Heart right ventricle (tissue), 16 donors: Measurements from ENCODE around the gene RHBG. TPM values are rescaled to one million over a fixed set of nuclear protein-coding genes. Genes with fewer than 3 reads are reported as not detected.

Source experiments
- ATAC-seq, 8 donors: fragments of 200-7000 bp; cut with Tn5 transposase; one replicate each; pipeline ENCODE4 v1.9.1; 2020; ENCODE audit warnings: mild to moderate bottlenecking in 8 of 8, moderate library complexity in 8 of 8, moderate number of reproducible peaks in 1 of 8
- DNase-seq, 2 donors: peaks; one replicate each; pipeline ENCODE4 v3.0.0-alpha.2; 2020
- H3K27ac ChIP-seq, 10 donors: fragments of 200-600 bp; sonication (generic) in 2 of 10; one replicate each; pipeline versions ENCODE4 v1.5.0 to v1.8.0; 2020 to 2022; ENCODE audit warnings: mild to moderate bottlenecking in 3 of 10
- H3K27me3 ChIP-seq, 7 donors: fragments of 200-600 bp; one replicate each; pipeline ENCODE4 v1.8.0; 2021 to 2022; ENCODE audit warnings: mild to moderate bottlenecking in 2 of 7
- H3K36me3 ChIP-seq, 9 donors: fragments of 200-600 bp; sonication (generic) in 1 of 9; one replicate each; pipeline versions ENCODE4 v1.5.0 to v1.8.0; 2020 to 2022; ENCODE audit warnings: mild to moderate bottlenecking in 2 of 9
- H3K4me1 ChIP-seq, 9 donors: fragments of 200-600 bp; sonication (generic) in 1 of 9; one replicate each; pipeline versions ENCODE4 v1.5.0 to v1.8.0; 2020 to 2022; ENCODE audit warnings: mild to moderate bottlenecking in 4 of 9
- H3K4me3 ChIP-seq, 10 donors: fragments of 200-600 bp; sonication (generic) in 2 of 10; one replicate each; pipeline versions ENCODE4 v1.5.0 to v1.8.0; 2020 to 2022; ENCODE audit warnings: mild to moderate bottlenecking in 7 of 10, moderate library complexity in 2 of 10
- H3K9me3 ChIP-seq, 11 donors: fragments of 200-600 bp in 10 of 11; sonication (generic) in 2 of 11; one replicate each; pipeline versions ENCODE4 v1.5.0 to v1.8.0; 2013 to 2022; ENCODE audit warnings: mild to moderate bottlenecking in 2 of 11, control low read depth in 1 of 11, moderate library complexity in 1 of 11
- CTCF ChIP-seq, 9 donors: fragments of 200-600 bp; sonication (generic) in 2 of 9; IDR thresholded peaks; one replicate each; pipeline versions ENCODE4 v1.5.0 to v1.8.0; 2021 to 2022; ENCODE audit warnings: antibody characterized with exemption in 9 of 9, mild to moderate bottlenecking in 5 of 9, moderate library complexity in 1 of 9
- WGBS, 2 donors: extraction: QIAGEN DNeasy Blood & Tissue Kit; methylation state at CpG; one replicate each; pipeline ENCODE4 v1.1.7; 2013; ENCODE audit warnings: inconsistent platforms in 1 of 2; 5-methylcytosine and 5-hydroxymethylcytosine counted together
- intact Hi-C, 10 donors: fragments of 100-400 bp; cut with DNase I; formaldehyde crosslinking; loops; one replicate each; pipeline versions ENCODE4 v1.11.1 to v1.14.2; 2022
- polyA plus RNA-seq, 2 donors: library from polyadenylated mRNA; stranded (reverse); fragments of 200-250 nt; gene quantifications; one replicate each; pipeline ENCODE4 v1.2.3, GENCODE V29; 2013
- total RNA-seq, 10 donors: library from RNA; stranded (reverse); fragmentation: NEBNext Ultra II Directional in 3 of 10; extraction: Animal tissue kit (Norgen Biotek cat#: 25700) in 3 of 10; gene quantifications; one replicate each; pipeline versions ENCODE4 v1.2.1 to v1.2.4, GENCODE V29; 2021 to 2023
- donor health status: Arrhythmogenic right ventricular cardiomyopathy.
- donor health status: ischemic (EF 13 %, LVEDD 7.1; RV severe dilation, severe dysfunction).
- donor health status: healthy with polysubstance abuse.
- donor health status: DM: no; HTN: yes; CAD: no.
- donor health status: DM: no; HTN: no; CAD: no.
- donor health status: ischemic (EF 25% LVEDD 6.9; RV normal size, moderate dysfunction).
- donor health status: ischemic (EF 25% LVEDD 5.7; RV mildly dilated, moderate dysfunction).
- donor health status: healthy.
- donor health status: DM: yes; HTN: yes; CAD: no.
- donor health status: Ischemic cardiomyopathy.
- donor health status: ischemic (EF 35%, LVEDD 5.7; RV mildly dilated, moderate dysfunction).
- donor health status: nonischemic (EF 11% LVEDD 7.7; RV severe dilation, severe dysfunction).
- donor health status: DM: yes; HTN: yes; CAD: no.
- donor health status: PGD.
- donor health status: ischemic (EF 29% LVEDD 5.4; RV normal size, mild dysfunction).
- donor health status: nonischemic (EF 23%, LVEDD 6.1; RV moderate dilation, normal function).

RHBG gene
- total and polyA plus RNA-seq, 12 donors = not detected

GRCh38 chr1:156385534-156386031, 16.6 kb downstream of the RHBG start:
- DNase-seq (peak; percentile 45 to 54), ATAC-seq (peak in 7 of 8 donors; percentile 40 to 69 (median 56))
- Histone ChIP-seq H3K27ac (no peak overlapping the region), H3K9me3 (no peaks in the 10 kb centered on the region), H3K36me3 (no peaks in the 10 kb centered on the region), H3K27me3 (peaks cover 0 to 50% (median 48%) of the 10 kb centered on the region in 7 donors), H3K4me3 (no peak overlapping the region), H3K4me1 (peaks cover 0 to 9% (median 0%) of the 10 kb centered on the region in 9 donors)
- TF ChIP-seq CTCF (IDR thresholded peaks at IDR 0.05) = peak; percentile 73 to 88 (median 84)
- intact Hi-C loops = loop anchor here (1.0 to 10.0 kb wide), 10 partner anchors 47 to 272 kb away; partner anchors contain the start of gene GPATCH4 (in 3 of the 10)
- WGBS, 2 donors = 13 to 15% methylated on average over 9 of the region's 9 CpGs

DNA sequence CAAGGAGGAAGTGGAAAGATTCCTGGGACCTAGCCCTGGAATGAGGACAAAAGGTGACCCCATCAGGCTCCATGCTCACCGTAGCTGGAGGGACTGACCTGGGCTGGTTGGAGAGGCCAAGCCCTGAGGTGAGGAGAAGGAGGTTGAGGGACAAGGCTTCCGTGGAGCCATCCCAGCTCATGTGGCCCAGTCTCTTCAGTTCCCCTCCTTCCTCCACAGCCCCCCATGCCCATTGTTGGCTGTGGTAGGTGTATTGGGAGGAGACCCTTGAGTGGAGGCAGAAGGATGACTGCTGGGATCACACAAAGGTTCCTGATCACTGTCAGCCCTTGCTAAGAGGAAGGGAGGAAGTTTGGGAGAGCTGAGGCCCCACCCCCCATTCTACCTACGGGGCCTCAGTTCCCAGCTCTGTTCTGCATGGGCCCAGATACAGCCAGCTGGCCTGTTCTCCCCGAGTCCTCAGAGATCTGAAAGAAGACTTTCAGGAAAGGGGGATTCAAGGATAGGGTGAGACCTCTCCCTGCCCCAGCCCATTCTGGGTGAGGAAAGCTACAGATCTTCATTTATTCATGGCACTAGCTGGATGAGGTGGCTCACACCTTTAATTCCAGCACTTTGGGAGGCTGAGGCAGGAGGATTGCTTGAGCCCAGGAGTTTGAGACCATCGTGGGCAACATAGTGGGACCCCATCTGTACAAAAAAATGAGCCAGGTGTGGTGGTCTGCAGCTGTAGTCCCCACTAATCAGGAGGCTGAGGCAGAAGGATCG, 17.3 kb downstream of the RHBG start:
- Histone ChIP-seq H3K4me1 (peaks cover 0 to 9% (median 0%) of the 10 kb centered on the region in 9 donors), H3K4me3 (no peak overlapping the region), H3K27me3 (peaks cover 0 to 57% (median 55%) of the 10 kb centered on the region in 7 donors), H3K27ac (no peak overlapping the region), H3K9me3 (no peaks in the 10 kb centered on the region), H3K36me3 (no peaks in the 10 kb centered on the region)
- DNase-seq = no peak
- 83 to 85% methylated on average over 6 of the region's 6 CpGs for WGBS, 2 donors
- no peak for ATAC-seq
- intact Hi-C loops = loop anchor here in 7 of 10 donors (1.0 to 10.0 kb wide), 8 partner anchors 46 to 271 kb away; partner anchors contain the start of gene GPATCH4 (in 3 of the 7)
- no peak for TF ChIP-seq CTCF (IDR thresholded peaks at IDR 0.05)

GRCh38 chr1:156386949-156387869, 18.2 kb downstream of the RHBG start:
- 95 to 96% methylated on average over 8 of the region's 8 CpGs for WGBS, 2 donors
- peaks cover 0 to 65% (median 62%) of the 10 kb centered on the region in 7 donors for H3K27me3 ChIP-seq
- H3K4me3 ChIP-seq = no peak overlapping the region
- TF ChIP-seq CTCF (IDR thresholded peaks at IDR 0.05) = no peak
- intact Hi-C loops = loop anchor here in 7 of 10 donors (1.0 to 10.0 kb wide), 8 partner anchors 45 to 270 kb away; partner anchors contain the start of gene GPATCH4 (in 3 of the 7)
- no peak overlapping the region for H3K27ac ChIP-seq
- H3K9me3 ChIP-seq = no peaks in the 10 kb centered on the region
- ATAC-seq (no peak), DNase-seq (no peak)
- no peaks in the 10 kb centered on the region for H3K36me3 ChIP-seq
- H3K4me1 ChIP-seq = peaks cover 0 to 9% (median 0%) of the 10 kb centered on the region in 9 donors

GRCh38 chr1:156387870-156388173, 18.8 kb downstream of the RHBG start:
- H3K27me3 ChIP-seq = peaks cover 0 to 70% (median 66%) of the 10 kb centered on the region in 7 donors
- no peak overlapping the region for H3K27ac ChIP-seq
- no peak for ATAC-seq
- no peak for DNase-seq
- H3K36me3 ChIP-seq = no peaks in the 10 kb centered on the region
- H3K4me3 ChIP-seq = peak overlapping the region in 5 of 10 donors; percentile 21 to 39 (median 28)
- no peak for TF ChIP-seq CTCF (IDR thresholded peaks at IDR 0.05)
- H3K9me3 ChIP-seq = no peaks in the 10 kb centered on the region
- H3K4me1 ChIP-seq = peaks cover 0 to 9% (median 0%) of the 10 kb centered on the region in 9 donors
- intact Hi-C loops = loop anchor here in 6 of 10 donors (2.0 to 10.0 kb wide), 7 partner anchors 44 to 269 kb away; partner anchors contain the start of gene GPATCH4 (in 3 of the 6)
- WGBS, 2 donors = 23 to 35% methylated on average over 15 of the region's 15 CpGs
